Smooth muscle cell (in vitro differentiated cells): ENCODE results near the gene MICALL1. TPM values are rescaled to one million over a fixed set of nuclear protein-coding genes. Genes with fewer than 3 reads are reported as not detected.
"Not testable (repeated sequence)": the region's sequence is repeated elsewhere in the genome, so short reads cannot be mapped to it uniquely, and the experiment has no call there.

Experiments used
- DNase-seq: peaks from one replicate; lab custom pipeline; 2025; ENCODE audit not compliant: unreplicated experiment; lab: John Stamatoyannopoulos, UW
- H2AFZ ChIP-seq: fragments of 200-600 bp; sonication (generic); 2 replicates; pipeline ENCODE4 v1.6.0; 2016; ENCODE audit warnings: antibody characterized with exemption, low read depth, mild to moderate bottlenecking
- H3F3A ChIP-seq: fragments of 200-600 bp; sonication (generic); 2 replicates; pipeline ENCODE4 v1.6.0; 2017; ENCODE audit warnings: antibody characterized with exemption, low read depth
- H3K27ac ChIP-seq: fragments of 200-600 bp; sonication (generic); 2 replicates; pipeline ENCODE4 v1.5.1; 2016; ENCODE audit warnings: low read depth, mild to moderate bottlenecking
- H3K27me3 ChIP-seq: fragments of 200-600 bp; sonication (generic); 2 replicates; pipeline ENCODE4 v1.6.1; 2016; ENCODE audit warnings: low read depth, mild to moderate bottlenecking
- H3K36me3 ChIP-seq: fragments of 200-600 bp; sonication (generic); 2 replicates; pipeline ENCODE4 v1.5.1; 2016; ENCODE audit warnings: low read depth
- H3K4me1 ChIP-seq: fragments of 200-600 bp; sonication (generic); 2 replicates; pipeline ENCODE4 v1.5.1; 2016; ENCODE audit warnings: low read depth
- H3K4me2 ChIP-seq: fragments of 200-600 bp; sonication (generic); 2 replicates; pipeline ENCODE4 v1.6.0; 2016; ENCODE audit warnings: mild to moderate bottlenecking
- H3K4me3 ChIP-seq: fragments of 200-600 bp; sonication (generic); 2 replicates; pipeline ENCODE4 v1.5.1; 2016; ENCODE audit warnings: mild to moderate bottlenecking
- H3K79me2 ChIP-seq: fragments of 200-600 bp; sonication (generic); 2 replicates; pipeline ENCODE4 v1.6.0; 2016; ENCODE audit warnings: low read depth, mild to moderate bottlenecking
- H3K9ac ChIP-seq: fragments of 200-600 bp; sonication (generic); 2 replicates; pipeline ENCODE4 v1.6.0; 2016; ENCODE audit warnings: low read depth
- H3K9me3 ChIP-seq: fragments of 200-600 bp; sonication (generic); replicated peaks from 2 replicates; pipeline ENCODE4 v1.5.1; 2016; ENCODE audit warnings: low read depth
- H4K20me1 ChIP-seq: fragments of 200-600 bp; sonication (generic); 2 replicates; pipeline ENCODE4 v1.6.0; 2016; ENCODE audit warnings: low read depth
- WGBS: methylation state at CpG from one replicate; pipeline ENCODE4 v1.1.7; 2016; ENCODE audit warnings: low lambda C conversion rate; 5-methylcytosine and 5-hydroxymethylcytosine counted together
- polyA plus RNA-seq: library from polyadenylated mRNA; unstranded; fragments of >200 nt; fragmentation: Nextera tagmentation; extraction: Ambion mirVana; gene quantifications from 2 replicates; pipeline ENCODE4 v1.2.1, GENCODE V29; 2016
- total RNA-seq: library from RNA; depleted of rRNA; stranded (reverse); fragments of >200 nt; gene quantifications from 2 replicates; pipeline ENCODE4 v1.2.3, GENCODE V29; 2014
- TF ChIP-seq, protein P1 (sequence below): fragments of 200-600 bp; sonication (generic); IDR thresholded peaks from 2 replicates; pipeline ENCODE4 v1.5.1; 2017; ENCODE audit warnings: borderline replicate concordance, mild to moderate bottlenecking, antibody characterized with exemption; ENCODE audit not compliant: insufficient read depth, poor library complexity, severe bottlenecking

The MICALL1 gene
- total and polyA plus RNA-seq, 2 experiments from 2014 or later, result 8.7 to 24.9 TPM

DNA sequence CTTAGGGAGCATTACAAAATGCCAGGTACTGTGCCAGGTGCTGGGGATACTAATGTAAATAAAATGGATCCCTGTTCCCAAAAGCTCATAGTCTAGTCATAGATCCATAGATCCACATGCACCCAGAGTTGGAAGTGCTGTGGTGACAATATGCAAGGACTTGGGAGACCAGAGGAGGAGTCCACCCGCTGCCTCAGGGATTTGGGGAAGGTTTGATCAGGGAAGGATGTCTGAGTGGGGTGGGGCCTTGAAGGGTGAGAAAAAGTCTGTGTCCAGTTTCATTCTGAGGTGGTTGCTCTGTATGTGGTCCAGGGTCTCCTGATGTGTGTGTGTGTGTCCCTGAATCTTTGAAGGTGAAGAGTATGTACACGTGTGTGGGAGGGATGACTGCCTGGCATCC is 69.1 kb downstream of the MICALL1 start:
- H3K9ac ChIP-seq, result no peak overlapping the region

DNA sequence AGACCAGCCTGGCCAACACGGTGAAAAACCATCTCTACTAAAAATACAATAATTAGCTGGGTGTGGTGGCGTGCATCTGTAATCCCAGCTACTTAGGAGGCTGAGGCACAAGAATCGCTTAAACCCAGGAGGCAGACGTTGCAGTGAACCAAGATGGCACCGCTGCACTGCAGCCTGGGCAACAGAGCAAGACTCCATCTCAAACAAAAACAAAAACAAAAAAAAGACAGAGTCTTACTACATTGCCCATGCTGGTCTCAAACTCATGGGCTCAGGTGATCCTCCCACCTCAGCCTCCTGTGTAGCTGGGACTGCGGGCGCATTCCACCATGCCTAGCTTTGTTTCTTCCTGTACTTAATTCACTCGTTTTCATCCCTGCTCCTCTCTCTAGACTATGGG is 69.9 kb downstream of the MICALL1 start:
- H3K36me3 ChIP-seq, H3K79me2 ChIP-seq, H3K27me3 ChIP-seq, H3K4me1 ChIP-seq, H3K9ac ChIP-seq, H3K4me2 ChIP-seq, H4K20me1 ChIP-seq, H3K27ac ChIP-seq, H2AFZ ChIP-seq, H3K4me3 ChIP-seq, H3F3A ChIP-seq, H3K9me3 ChIP-seq, DNase-seq: not testable (repeated sequence)
- 88% methylated on average over 8 of the region's 8 CpGs for WGBS

More for the DNA sequence above, 69.1 kb downstream of the MICALL1 start:
- Histone ChIP-seq H3K79me2 (no peaks in the 10 kb centered on the region), H3K4me2 (no peak overlapping the region), H3K9me3 (no peaks in the 10 kb centered on the region), H3F3A (no peaks in the 10 kb centered on the region), H4K20me1 (no peaks in the 10 kb centered on the region), H3K27me3 (no peaks in the 10 kb centered on the region), H3K36me3 (no peaks in the 10 kb centered on the region), H3K4me3 (no peak overlapping the region), H2AFZ (no peak overlapping the region), H3K27ac (no peak overlapping the region), H3K4me1 (peaks cover 7% of the 10 kb centered on the region)
- DNase-seq, result no peak
- TF ChIP-seq, protein P1, sequence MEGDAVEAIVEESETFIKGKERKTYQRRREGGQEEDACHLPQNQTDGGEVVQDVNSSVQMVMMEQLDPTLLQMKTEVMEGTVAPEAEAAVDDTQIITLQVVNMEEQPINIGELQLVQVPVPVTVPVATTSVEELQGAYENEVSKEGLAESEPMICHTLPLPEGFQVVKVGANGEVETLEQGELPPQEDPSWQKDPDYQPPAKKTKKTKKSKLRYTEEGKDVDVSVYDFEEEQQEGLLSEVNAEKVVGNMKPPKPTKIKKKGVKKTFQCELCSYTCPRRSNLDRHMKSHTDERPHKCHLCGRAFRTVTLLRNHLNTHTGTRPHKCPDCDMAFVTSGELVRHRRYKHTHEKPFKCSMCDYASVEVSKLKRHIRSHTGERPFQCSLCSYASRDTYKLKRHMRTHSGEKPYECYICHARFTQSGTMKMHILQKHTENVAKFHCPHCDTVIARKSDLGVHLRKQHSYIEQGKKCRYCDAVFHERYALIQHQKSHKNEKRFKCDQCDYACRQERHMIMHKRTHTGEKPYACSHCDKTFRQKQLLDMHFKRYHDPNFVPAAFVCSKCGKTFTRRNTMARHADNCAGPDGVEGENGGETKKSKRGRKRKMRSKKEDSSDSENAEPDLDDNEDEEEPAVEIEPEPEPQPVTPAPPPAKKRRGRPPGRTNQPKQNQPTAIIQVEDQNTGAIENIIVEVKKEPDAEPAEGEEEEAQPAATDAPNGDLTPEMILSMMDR, result no peak
- WGBS, result 96% methylated on average over 2 of the region's 2 CpGs

DNA sequence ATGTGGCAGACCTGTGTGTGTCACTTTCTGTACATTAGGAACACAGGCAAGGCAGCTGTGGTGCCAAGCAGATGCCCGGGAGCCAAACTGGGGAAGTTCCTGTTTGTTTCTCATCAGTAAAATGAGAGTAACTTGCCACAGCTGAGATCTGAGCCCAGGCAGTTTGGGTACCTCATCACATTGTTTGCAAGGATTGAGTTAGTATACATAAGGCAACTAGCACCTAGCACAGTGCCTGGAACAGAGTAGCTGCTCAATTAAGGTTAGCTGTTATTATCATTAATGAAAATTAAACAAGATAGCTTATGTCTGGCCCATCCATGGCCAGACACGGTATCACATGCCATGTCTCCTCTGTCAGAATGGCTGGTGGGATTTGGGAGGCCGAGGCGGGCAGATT is 70.5 kb downstream of the MICALL1 start:
- 97% methylated on average over 4 of the region's 4 CpGs for WGBS
- Histone ChIP-seq H3K79me2 (no peaks in the 10 kb centered on the region), H3K4me1 (peaks cover 9% of the 10 kb centered on the region)

DNA sequence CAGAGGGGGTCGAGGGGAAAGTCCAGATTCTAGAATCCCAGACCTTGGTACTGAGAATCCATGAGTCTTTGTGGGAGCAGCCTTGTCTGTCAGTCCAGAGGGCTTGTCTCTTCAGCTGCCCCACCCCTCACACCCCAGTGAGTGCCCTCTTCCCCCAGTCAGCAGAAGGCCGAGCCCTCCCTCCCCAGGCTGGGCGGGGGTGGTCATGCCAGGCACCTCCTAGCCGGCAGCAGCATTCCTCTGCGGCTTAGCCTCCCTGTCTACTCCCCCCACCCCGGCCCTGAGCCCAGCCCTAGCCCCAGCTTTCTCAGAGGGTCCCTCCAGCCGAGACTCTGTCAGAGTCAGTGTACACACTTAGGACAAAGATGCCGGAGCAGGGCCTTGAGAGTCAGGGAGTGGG is 73.7 kb downstream of the MICALL1 start:
- H3K27ac ChIP-seq, result no peak overlapping the region
- no peaks in the 10 kb centered on the region for H3K36me3 ChIP-seq
- peaks cover 9% of the 10 kb centered on the region for H3K4me1 ChIP-seq
- no peak overlapping the region for H3K9ac ChIP-seq
- no peaks in the 10 kb centered on the region for H3K9me3 ChIP-seq
- peaks cover 38% of the 10 kb centered on the region for H3K27me3 ChIP-seq
- no peak for DNase-seq
- no peak overlapping the region for H3K4me2 ChIP-seq
- peaks cover 34% of the 10 kb centered on the region for H4K20me1 ChIP-seq
- no peak overlapping the region for H3K4me3 ChIP-seq
- no peaks in the 10 kb centered on the region for H3F3A ChIP-seq
- TF ChIP-seq, protein P1, result no peak
- no peaks in the 10 kb centered on the region for H3K79me2 ChIP-seq
- 83% methylated on average over 6 of the region's 8 CpGs for WGBS
- no peak overlapping the region for H2AFZ ChIP-seq

More for the DNA sequence above, 70.5 kb downstream of the MICALL1 start:
- DNase-seq, result no peak
- Histone ChIP-seq H3K4me3 (no peak overlapping the region), H3K27ac (no peak overlapping the region), H2AFZ (no peak overlapping the region), H4K20me1 (peaks cover 7% of the 10 kb centered on the region), H3K4me2 (no peak overlapping the region), H3K9ac (no peak overlapping the region), H3F3A (no peaks in the 10 kb centered on the region), H3K9me3 (no peaks in the 10 kb centered on the region), H3K36me3 (no peaks in the 10 kb centered on the region), H3K27me3 (peaks cover 6% of the 10 kb centered on the region)
- TF ChIP-seq, protein P1, result no peak
